IPS-NIHi7 (cell line): ENCODE results near the gene PRICKLE4.

ENCODE experiments used
- DNase-seq: peaks from one replicate; pipeline ENCODE4 v3.0.0; 2012; ENCODE audit warnings: mixed read lengths; ENCODE audit errors: extremely low spot score

Gene PRICKLE4

GRCh38 chr6:41771058-41771983 is 9.3 kb upstream of the PRICKLE4 start:
- no peak for DNase-seq

- no peak for DNase-seq
Measured at GRCh38 chr6:41774841-41775240, 5.7 kb upstream of the PRICKLE4 start.

- no peak for DNase-seq
Measured at GRCh38 chr6:41775293-41775882, 5.2 kb upstream of the PRICKLE4 start.

- DNase-seq, result no peak
Measured at GRCh38 chr6:41777551-41778285, 2.9 kb upstream of the PRICKLE4 start.

GRCh38 chr6:41778895-41779294 is 1.7 kb upstream of the PRICKLE4 start:
- no peak for DNase-seq

- DNase-seq, result peak; percentile 50
Measured at GRCh38 chr6:41779336-41779735, 1.2 kb upstream of the PRICKLE4 start.

- peak; percentile 98 for DNase-seq
Measured at GRCh38 chr6:41779788-41780550, 613 bp upstream of the PRICKLE4 start, which contains the start of gene FRS3. Gene FRS3 (minus strand): TSS chr6:41779900. CDS start chr6:41776987, 2,913 bp downstream.

- no peak for DNase-seq
Measured at GRCh38 chr6:41781366-41781730, 766 bp downstream of the PRICKLE4 start.

- DNase-seq, result no peak
Measured at GRCh38 chr6:41783106-41783780, 2.7 kb downstream of the PRICKLE4 start.

- no peak for DNase-seq
Measured at GRCh38 chr6:41784581-41785171, 4.1 kb downstream of the PRICKLE4 start.

GRCh38 chr6:41785254-41785653 is 4.7 kb downstream of the PRICKLE4 start:
- no peak for DNase-seq

- no peak for DNase-seq
Measured at GRCh38 chr6:41785689-41786450, 5.3 kb downstream of the PRICKLE4 start.

GRCh38 chr6:41786451-41787218 is 6.1 kb downstream of the PRICKLE4 start:
- DNase-seq, result peak; percentile 87

GRCh38 chr6:41787219-41787917 is 6.8 kb downstream of the PRICKLE4 start, which contains the start of gene TOMM6:
Gene TOMM6 (plus strand): TSS chr6:41787694. CDS start chr6:41787698, 4 bp downstream.
- DNase-seq, result peak; percentile 89

GRCh38 chr6:41789390-41789724 is 8.8 kb downstream of the PRICKLE4 start:
- DNase-seq, result no peak

GRCh38 chr6:41790045-41790444 is 9.5 kb downstream of the PRICKLE4 start:
- no peak for DNase-seq

GRCh38 chr6:41791305-41791704 is 10.7 kb downstream of the PRICKLE4 start:
- no peak for DNase-seq

GRCh38 chr6:41791984-41792383 is 11.4 kb downstream of the PRICKLE4 start:
- DNase-seq, result no peak
